Epithelial cell of proximal tubule (primary cell): ENCODE results near the gene METTL1. TPM values are rescaled to one million over a fixed set of nuclear protein-coding genes. Genes with fewer than 3 reads are reported as not detected.

ENCODE experiments used
- DNase-seq: peaks from one replicate; pipeline ENCODE4 v3.0.0-alpha.2; 2011; ENCODE audit warnings: low read depth
- H3K4me3 ChIP-seq: 2 replicates; pipeline ENCODE4 v1.5.1; 2011; ENCODE audit warnings: low read depth, mild to moderate bottlenecking, low read length
- total RNA-seq: library from RNA; depleted of rRNA; stranded (reverse); fragments of >200 nt; gene quantifications from 2 replicates; pipeline ENCODE4 v1.2.3, GENCODE V29; 2015
- TF ChIP-seq, protein P1 (sequence below): conservative IDR thresholded peaks from 2 replicates; pipeline ENCODE4 v1.5.1; 2012; ENCODE audit warnings: low read depth, mild to moderate bottlenecking, low read length

METTL1 gene
- total RNA-seq, 1 donor from 2014 or later = 27.3 TPM

DNA sequence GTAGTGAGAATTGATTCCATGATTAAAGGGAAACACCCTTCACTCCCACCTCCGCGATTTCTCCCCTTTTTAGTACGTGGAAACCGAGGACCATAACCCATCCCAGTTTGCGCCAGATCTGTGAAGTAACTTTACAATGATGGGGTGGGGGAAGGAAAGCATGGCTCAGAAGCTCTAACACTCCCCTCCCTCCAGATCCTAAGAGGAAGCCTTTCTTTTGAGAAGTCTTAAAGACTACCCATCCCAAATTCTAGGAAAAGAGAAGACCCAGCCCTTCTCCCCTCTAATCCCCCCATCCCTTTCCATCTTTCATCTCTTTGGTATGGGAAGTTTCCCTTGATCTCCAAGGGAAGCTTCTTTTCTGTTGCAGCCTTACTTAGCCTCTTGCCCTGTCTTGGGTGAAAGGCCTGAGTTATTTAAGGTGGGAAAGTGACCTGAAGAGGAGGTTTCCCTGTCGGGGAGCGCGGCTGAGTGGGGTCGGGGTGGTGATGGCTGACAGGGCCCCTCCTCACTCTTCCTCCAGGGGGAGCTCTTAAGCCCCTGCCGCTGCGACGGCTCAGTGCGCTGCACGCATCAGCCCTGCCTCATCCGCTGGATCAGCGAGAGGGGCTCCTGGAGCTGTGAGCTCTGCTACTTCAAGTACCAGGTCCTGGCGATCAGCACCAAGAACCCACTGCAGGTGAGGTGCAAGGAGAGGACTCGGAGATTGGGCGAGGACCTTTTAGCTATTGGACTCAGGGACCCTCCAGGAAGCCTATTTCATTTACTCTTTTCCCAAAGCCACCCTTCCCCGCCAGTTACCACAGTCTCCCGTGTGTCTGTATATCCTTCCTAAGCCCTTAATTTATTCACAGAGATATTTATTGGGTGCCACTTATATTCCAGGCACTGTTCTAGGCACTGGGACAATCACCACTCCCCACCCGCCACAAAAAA lies 15.2 kb downstream of the METTL1 start:
- TF ChIP-seq, protein P1, sequence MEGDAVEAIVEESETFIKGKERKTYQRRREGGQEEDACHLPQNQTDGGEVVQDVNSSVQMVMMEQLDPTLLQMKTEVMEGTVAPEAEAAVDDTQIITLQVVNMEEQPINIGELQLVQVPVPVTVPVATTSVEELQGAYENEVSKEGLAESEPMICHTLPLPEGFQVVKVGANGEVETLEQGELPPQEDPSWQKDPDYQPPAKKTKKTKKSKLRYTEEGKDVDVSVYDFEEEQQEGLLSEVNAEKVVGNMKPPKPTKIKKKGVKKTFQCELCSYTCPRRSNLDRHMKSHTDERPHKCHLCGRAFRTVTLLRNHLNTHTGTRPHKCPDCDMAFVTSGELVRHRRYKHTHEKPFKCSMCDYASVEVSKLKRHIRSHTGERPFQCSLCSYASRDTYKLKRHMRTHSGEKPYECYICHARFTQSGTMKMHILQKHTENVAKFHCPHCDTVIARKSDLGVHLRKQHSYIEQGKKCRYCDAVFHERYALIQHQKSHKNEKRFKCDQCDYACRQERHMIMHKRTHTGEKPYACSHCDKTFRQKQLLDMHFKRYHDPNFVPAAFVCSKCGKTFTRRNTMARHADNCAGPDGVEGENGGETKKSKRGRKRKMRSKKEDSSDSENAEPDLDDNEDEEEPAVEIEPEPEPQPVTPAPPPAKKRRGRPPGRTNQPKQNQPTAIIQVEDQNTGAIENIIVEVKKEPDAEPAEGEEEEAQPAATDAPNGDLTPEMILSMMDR = peak; percentile 75

GRCh38 chr12:57755454-57756372 lies 16.2 kb downstream of the METTL1 start:
- peak overlapping the region; percentile 73 for H3K4me3 ChIP-seq
- no peak for DNase-seq

More for the DNA sequence above, 15.2 kb downstream of the METTL1 start:
- peak overlapping the region; percentile 73 for H3K4me3 ChIP-seq
- DNase-seq = no peak

GRCh38 chr12:57755194-57755453 lies 16.8 kb downstream of the METTL1 start:
- peak overlapping the region; percentile 73 for H3K4me3 ChIP-seq
- DNase-seq = no peak
- TF ChIP-seq, protein P1 = no peak

More at GRCh38 chr12:57755454-57756372, 16.2 kb downstream of the METTL1 start:
- TF ChIP-seq, protein P1 = no peak

GRCh38 chr12:57754411-57755193 lies 17.3 kb downstream of the METTL1 start, which contains the start of gene MARCHF9:
Gene MARCHF9, plus strand, starts transcription at chr12:57755103. Its CDS starts 426 bp downstream, at chr12:57755529.
- peak within 1 kb of the TSS; percentile 73 for H3K4me3 ChIP-seq
- no peak for DNase-seq
- TF ChIP-seq, protein P1 = no peak

GRCh38 chr12:57753756-57754337 lies 18.1 kb downstream of the METTL1 start:
- DNase-seq = no peak
- H3K4me3 ChIP-seq = no peak overlapping the region
- TF ChIP-seq, protein P1 = no peak

DNA sequence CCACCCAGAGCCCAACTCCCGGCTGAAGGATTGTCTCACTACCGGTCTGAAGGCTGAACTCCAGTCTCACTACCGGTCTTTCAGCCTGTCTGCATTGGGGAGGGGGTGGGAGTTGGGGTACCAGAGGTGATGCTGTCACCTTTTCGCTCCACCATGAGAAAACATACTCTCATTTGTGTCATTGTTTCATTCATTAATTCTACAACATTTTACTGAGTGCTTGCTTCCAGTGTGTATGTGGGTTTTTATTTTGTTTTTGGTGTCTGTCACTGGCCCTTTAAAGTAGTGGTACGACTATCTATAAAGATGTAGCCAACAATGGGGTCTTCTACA lies 19.3 kb downstream of the METTL1 start:
- no peak for DNase-seq
- H3K4me3 ChIP-seq = peak overlapping the region; percentile 50
- TF ChIP-seq, protein P1 = no peak
